Astrocyte (in vitro differentiated cells and primary cell): ENCODE measurements around the gene C11orf52. TPM values are rescaled to one million over a fixed set of nuclear protein-coding genes. Genes with fewer than 3 reads are reported as not detected.

ENCODE experiments used
- DNase-seq: peaks from one replicate; pipeline ENCODE4 v3.0.0-alpha.2; 2010; ENCODE audit warnings: low read depth
- FAIRE-seq: peaks from 2 replicates; lab custom pipeline; 2011; peaks lifted over from hg19 to GRCh38; lab: Jason Lieb, UNC
- H2AFZ ChIP-seq: 2 replicates; pipeline ENCODE4 v1.6.0; 2012; ENCODE audit warnings: low read depth, low read length, inconsistent platforms
- H3K27ac ChIP-seq: 2 replicates; pipeline ENCODE4 v1.5.1; 2011; ENCODE audit warnings: low read depth, low read length, inconsistent platforms
- H3K27me3 ChIP-seq: 2 replicates; pipeline ENCODE4 v1.6.0; 2011; ENCODE audit warnings: low read length, inconsistent platforms; ENCODE audit not compliant: insufficient read depth
- H3K36me3 ChIP-seq: 2 replicates; pipeline ENCODE4 v1.5.1; 2011; ENCODE audit warnings: low read length, inconsistent platforms; ENCODE audit not compliant: insufficient read depth
- H3K4me1 ChIP-seq: 2 replicates; pipeline ENCODE4 v1.5.1; 2011; ENCODE audit warnings: low read length, inconsistent platforms; ENCODE audit not compliant: insufficient read depth
- H3K4me2 ChIP-seq: 2 replicates; pipeline ENCODE4 v1.6.0; 2012; ENCODE audit warnings: low read length, inconsistent platforms
- H3K4me3 ChIP-seq: 2 replicates; pipeline ENCODE4 v1.5.1; 2011; ENCODE audit warnings: low read depth, mild to moderate bottlenecking, low read length, inconsistent platforms; ENCODE audit not compliant: insufficient read depth
- H3K79me2 ChIP-seq: 2 replicates; pipeline ENCODE4 v1.6.0; 2012; ENCODE audit warnings: mild to moderate bottlenecking, low read length, inconsistent platforms; ENCODE audit not compliant: insufficient read depth
- H3K9ac ChIP-seq: 2 replicates; pipeline ENCODE4 v1.6.0; 2012; ENCODE audit warnings: mild to moderate bottlenecking, low read length, inconsistent platforms
- H3K9me3 ChIP-seq: 2 replicates; pipeline ENCODE4 v1.5.1; 2012; ENCODE audit warnings: low read depth, mild to moderate bottlenecking, low read length, inconsistent platforms; ENCODE audit not compliant: insufficient read depth
- H4K20me1 ChIP-seq: 2 replicates; pipeline ENCODE4 v1.6.0; 2012; ENCODE audit warnings: low read length, inconsistent platforms; ENCODE audit not compliant: insufficient read depth
- H3K27ac Mint-ChIP-seq: one replicate; pipeline ENCODE4 v1.8.0; 2021; ENCODE audit warnings: mild to moderate bottlenecking, mixed read lengths; ENCODE audit not compliant: unreplicated experiment
- H3K27me3 Mint-ChIP-seq: one replicate; pipeline ENCODE4 v1.8.0; 2021; ENCODE audit warnings: low read depth, mixed read lengths; ENCODE audit not compliant: unreplicated experiment
- H3K36me3 Mint-ChIP-seq: one replicate; pipeline ENCODE4 v1.8.0; 2021; ENCODE audit warnings: low read depth, mixed read lengths; ENCODE audit not compliant: unreplicated experiment
- H3K4me1 Mint-ChIP-seq: one replicate; pipeline ENCODE4 v1.8.0; 2021; ENCODE audit warnings: low read depth, mixed read lengths; ENCODE audit not compliant: unreplicated experiment
- H3K4me3 Mint-ChIP-seq: one replicate; pipeline ENCODE4 v1.8.0; 2021; ENCODE audit warnings: mild to moderate bottlenecking, moderate library complexity, mixed read lengths; ENCODE audit not compliant: unreplicated experiment
- H3K9me3 Mint-ChIP-seq: one replicate; pipeline ENCODE4 v1.8.0; 2021; ENCODE audit warnings: mild to moderate bottlenecking, mixed read lengths; ENCODE audit not compliant: unreplicated experiment
- EZH2 ChIP-seq: IDR thresholded peaks from 2 replicates; pipeline ENCODE4 v1.6.1; 2012; ENCODE audit warnings: mild to moderate bottlenecking, low read length, inconsistent platforms; ENCODE audit not compliant: insufficient read depth
- total RNA-seq: library from RNA; stranded (reverse); gene quantifications from 2 replicates; pipeline ENCODE4 v1.2.1, GENCODE V29; 2021
- TF ChIP-seq, protein P1 (sequence below): IDR thresholded peaks from 2 replicates; pipeline ENCODE4 v1.5.1; 2011; ENCODE audit warnings: low read depth, mild to moderate bottlenecking, inconsistent platforms, low read length, moderate library complexity; ENCODE audit not compliant: insufficient read depth

Gene C11orf52
- total RNA-seq, 1 donor from 2014 or later = 0.50 TPM

DNA sequence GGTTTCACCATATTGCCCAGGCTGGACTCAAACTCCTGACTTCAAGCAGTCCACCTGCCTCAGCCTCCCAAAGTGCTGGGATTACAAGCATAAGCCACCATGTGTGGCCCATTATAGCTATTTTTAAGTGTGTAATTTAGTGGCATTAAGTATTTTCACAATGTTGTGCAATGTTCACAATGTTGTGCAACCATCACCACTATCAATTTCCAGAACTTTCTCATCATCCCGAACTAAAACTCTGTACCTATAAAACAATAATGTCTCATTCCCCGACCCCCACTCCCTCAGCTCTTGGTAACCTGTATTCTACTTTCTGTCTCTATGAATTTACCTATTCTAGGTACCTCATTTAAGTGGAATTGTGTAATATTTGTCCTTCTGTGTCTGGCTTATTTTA is 31.9 kb upstream of the C11orf52 start:
- Mint-ChIP-seq H3K27ac (no peak overlapping the region), H3K27me3 (no peaks in the 10 kb centered on the region), H3K4me3 (no peak overlapping the region), H3K36me3 (no peaks in the 10 kb centered on the region), H3K4me1 (no peaks in the 10 kb centered on the region), H3K9me3 (no peaks in the 10 kb centered on the region)
- Histone ChIP-seq H3K79me2 (no peaks in the 10 kb centered on the region), H3K27me3 (no peaks in the 10 kb centered on the region), H2AFZ (no peak overlapping the region), H3K4me2 (no peak overlapping the region), H3K4me3 (no peak overlapping the region), H3K9ac (no peak overlapping the region), H3K27ac (no peak overlapping the region), H3K9me3 (no peaks in the 10 kb centered on the region), H3K36me3 (no peaks in the 10 kb centered on the region), H3K4me1 (no peaks in the 10 kb centered on the region), H4K20me1 (no peaks in the 10 kb centered on the region)
- DNase-seq (no peak), FAIRE-seq (no peak)
- TF ChIP-seq, protein P1, sequence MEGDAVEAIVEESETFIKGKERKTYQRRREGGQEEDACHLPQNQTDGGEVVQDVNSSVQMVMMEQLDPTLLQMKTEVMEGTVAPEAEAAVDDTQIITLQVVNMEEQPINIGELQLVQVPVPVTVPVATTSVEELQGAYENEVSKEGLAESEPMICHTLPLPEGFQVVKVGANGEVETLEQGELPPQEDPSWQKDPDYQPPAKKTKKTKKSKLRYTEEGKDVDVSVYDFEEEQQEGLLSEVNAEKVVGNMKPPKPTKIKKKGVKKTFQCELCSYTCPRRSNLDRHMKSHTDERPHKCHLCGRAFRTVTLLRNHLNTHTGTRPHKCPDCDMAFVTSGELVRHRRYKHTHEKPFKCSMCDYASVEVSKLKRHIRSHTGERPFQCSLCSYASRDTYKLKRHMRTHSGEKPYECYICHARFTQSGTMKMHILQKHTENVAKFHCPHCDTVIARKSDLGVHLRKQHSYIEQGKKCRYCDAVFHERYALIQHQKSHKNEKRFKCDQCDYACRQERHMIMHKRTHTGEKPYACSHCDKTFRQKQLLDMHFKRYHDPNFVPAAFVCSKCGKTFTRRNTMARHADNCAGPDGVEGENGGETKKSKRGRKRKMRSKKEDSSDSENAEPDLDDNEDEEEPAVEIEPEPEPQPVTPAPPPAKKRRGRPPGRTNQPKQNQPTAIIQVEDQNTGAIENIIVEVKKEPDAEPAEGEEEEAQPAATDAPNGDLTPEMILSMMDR = no peak
- TF ChIP-seq EZH2 = no peak

DNA sequence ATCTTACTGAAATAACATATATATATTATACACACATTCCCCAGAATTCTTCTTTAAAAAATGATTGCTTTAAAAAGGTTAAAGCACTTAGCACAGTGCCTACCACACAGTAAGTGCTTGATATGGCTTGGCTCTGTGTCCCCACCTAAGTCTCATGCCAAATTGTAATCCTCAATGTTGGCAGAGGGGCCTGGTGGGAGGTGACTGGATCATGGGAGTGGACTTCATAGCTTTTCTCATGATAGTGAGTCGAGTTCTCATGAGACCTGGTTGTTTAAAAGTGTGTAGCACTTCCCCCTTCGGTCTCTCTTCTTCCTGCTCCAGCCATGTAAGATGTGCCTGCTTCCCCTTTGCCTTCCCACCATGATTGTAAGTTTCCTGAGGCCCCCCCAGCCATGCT is 13.3 kb upstream of the C11orf52 start:
- Histone ChIP-seq H3K27ac (no peak overlapping the region), H4K20me1 (no peaks in the 10 kb centered on the region), H3K4me1 (no peaks in the 10 kb centered on the region), H3K9me3 (no peaks in the 10 kb centered on the region), H3K27me3 (peaks cover 5% of the 10 kb centered on the region), H3K9ac (no peak overlapping the region), H2AFZ (no peak overlapping the region), H3K79me2 (no peaks in the 10 kb centered on the region), H3K4me2 (no peak overlapping the region), H3K4me3 (no peak overlapping the region), H3K36me3 (no peaks in the 10 kb centered on the region)
- no peak overlapping the region for H3K27ac Mint-ChIP-seq
- no peaks in the 10 kb centered on the region for H3K9me3 Mint-ChIP-seq
- TF ChIP-seq, protein P1 = no peak
- no peaks in the 10 kb centered on the region for H3K4me1 Mint-ChIP-seq
- DNase-seq (no peak), FAIRE-seq (no peak)
- H3K27me3 Mint-ChIP-seq = no peaks in the 10 kb centered on the region
- H3K4me3 Mint-ChIP-seq = no peak overlapping the region
- no peaks in the 10 kb centered on the region for H3K36me3 Mint-ChIP-seq

DNA sequence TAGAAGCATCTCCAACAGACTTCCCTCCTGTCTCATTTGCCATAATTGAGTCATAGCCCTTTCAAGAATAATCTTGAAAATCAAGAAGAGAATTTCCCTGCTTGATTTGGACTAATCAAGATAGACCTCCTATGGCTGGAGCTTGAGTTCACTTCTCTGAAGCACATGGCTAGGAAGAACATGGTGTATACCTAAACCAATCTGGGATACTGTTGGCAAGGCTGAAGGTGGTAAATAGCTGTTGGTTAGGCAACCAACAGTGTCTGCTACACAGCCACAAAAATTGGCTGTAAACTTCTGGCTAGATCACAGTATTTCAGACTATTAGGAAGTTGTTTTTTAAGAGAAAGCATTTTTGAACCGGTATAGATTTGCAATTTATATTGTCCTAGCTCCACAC is 12.0 kb upstream of the C11orf52 start:
- Histone ChIP-seq H3K4me3 (no peak overlapping the region), H3K36me3 (no peaks in the 10 kb centered on the region), H3K9ac (no peak overlapping the region), H3K27me3 (peaks cover 5% of the 10 kb centered on the region), H3K4me1 (no peaks in the 10 kb centered on the region), H2AFZ (no peak overlapping the region), H3K79me2 (no peaks in the 10 kb centered on the region), H4K20me1 (no peaks in the 10 kb centered on the region), H3K9me3 (no peaks in the 10 kb centered on the region), H3K4me2 (no peak overlapping the region), H3K27ac (no peak overlapping the region)
- H3K9me3 Mint-ChIP-seq = no peaks in the 10 kb centered on the region
- no peak overlapping the region for H3K27ac Mint-ChIP-seq
- no peaks in the 10 kb centered on the region for H3K36me3 Mint-ChIP-seq
- peaks cover 4% of the 10 kb centered on the region for H3K27me3 Mint-ChIP-seq
- no peak overlapping the region for H3K4me3 Mint-ChIP-seq
- H3K4me1 Mint-ChIP-seq = peaks cover 11% of the 10 kb centered on the region
- DNase-seq (no peak), FAIRE-seq (no peak)
- TF ChIP-seq EZH2 = no peak
- TF ChIP-seq, protein P1 = no peak
